ENCODE results near the gene PCBP3. TPM values are rescaled to one million over a fixed set of nuclear protein-coding genes. Genes with fewer than 3 reads are reported as not detected.
A peak's percentile ranks its signal among the peaks of the same experiment; 100 is the strongest.

The PCBP3 gene
- total RNA-seq, 2 experiments from 2014 or later, result 1.3 to 1.4 TPM

- peaks cover 72% of the 10 kb centered on the region for H3K4me1 Mint-ChIP-seq (ENCODE audit: low read depth)
- ATAC-seq (no peak), DNase-seq (no peak)
- H3K4me3 Mint-ChIP-seq, result no peak overlapping the region
- peaks cover 5% of the 10 kb centered on the region for H3K9me3 Mint-ChIP-seq (ENCODE audit: insufficient read depth)
- H3K27ac Mint-ChIP-seq, result peak overlapping the region; percentile 57
- peaks cover 5% of the 10 kb centered on the region for H3K36me3 Mint-ChIP-seq (ENCODE audit: low read depth)
- CTCF ChIA-PET, result interaction anchor here (1.4 kb wide), 1 partner anchor 594 kb away, joined by 4 read pairs; no protein-coding TSS in a partner anchor
- POLR2A ChIA-PET, result no interaction called here
- peaks cover 27% of the 10 kb centered on the region for H3K27me3 Mint-ChIP-seq (ENCODE audit: low read depth)
Observed at GRCh38 chr21:45887120-45887611, 243.6 kb downstream of the PCBP3 start.

GRCh38 chr21:45887788-45888187, 244.3 kb downstream of the PCBP3 start:
- Mint-ChIP-seq H3K36me3 (ENCODE audit: low read depth) (peaks cover 5% of the 10 kb centered on the region), H3K27ac (peak overlapping the region; percentile 24), H3K9me3 (ENCODE audit: insufficient read depth) (peaks cover 5% of the 10 kb centered on the region), H3K4me3 (no peak overlapping the region), H3K27me3 (ENCODE audit: low read depth) (peaks cover 25% of the 10 kb centered on the region), H3K4me1 (ENCODE audit: low read depth) (peaks cover 75% of the 10 kb centered on the region)
- ChIA-PET CTCF (interaction anchor here (1.4 kb wide), 1 partner anchor 595 kb away, joined by 4 read pairs; no protein-coding TSS in a partner anchor), POLR2A (no interaction called here)
- DNase-seq (no peak), ATAC-seq (no peak)

- H3K27ac Mint-ChIP-seq, result no peak overlapping the region
- DNase-seq, result no peak
- ATAC-seq, result no peak
- H3K36me3 Mint-ChIP-seq (ENCODE audit: low read depth), result peaks cover 5% of the 10 kb centered on the region
- POLR2A ChIA-PET, result no interaction called here
- CTCF ChIA-PET, result interaction anchor here (1.4 to 2.7 kb wide), 2 partner anchors 9 to 595 kb away, joined by 4 to 12 read pairs; no protein-coding TSS in a partner anchor
- peaks cover 74% of the 10 kb centered on the region for H3K4me1 Mint-ChIP-seq (ENCODE audit: low read depth)
- H3K4me3 Mint-ChIP-seq, result no peak overlapping the region
- peaks cover 21% of the 10 kb centered on the region for H3K27me3 Mint-ChIP-seq (ENCODE audit: low read depth)
- H3K9me3 Mint-ChIP-seq (ENCODE audit: insufficient read depth), result peaks cover 5% of the 10 kb centered on the region
Observed at GRCh38 chr21:45888386-45889009, 245.0 kb downstream of the PCBP3 start.

GRCh38 chr21:45889256-45889655, 245.7 kb downstream of the PCBP3 start:
- CTCF ChIA-PET, result interaction anchor here (0.8 to 2.7 kb wide), 2 partner anchors 10 to 84 kb away, joined by 3 to 12 read pairs; no protein-coding TSS in a partner anchor
- Mint-ChIP-seq H3K4me1 (ENCODE audit: low read depth) (peaks cover 74% of the 10 kb centered on the region), H3K27ac (no peak overlapping the region), H3K36me3 (ENCODE audit: low read depth) (peaks cover 5% of the 10 kb centered on the region), H3K27me3 (ENCODE audit: low read depth) (peaks cover 21% of the 10 kb centered on the region), H3K9me3 (ENCODE audit: insufficient read depth) (peaks cover 5% of the 10 kb centered on the region), H3K4me3 (no peak overlapping the region)
- no peak for ATAC-seq
- POLR2A ChIA-PET, result no interaction called here
- no peak for DNase-seq

GRCh38 chr21:45889961-45890360, 246.4 kb downstream of the PCBP3 start:
- no peak overlapping the region for H3K4me3 Mint-ChIP-seq
- DNase-seq, result no peak
- peaks cover 21% of the 10 kb centered on the region for H3K27me3 Mint-ChIP-seq (ENCODE audit: low read depth)
- ChIA-PET POLR2A (no interaction called here), CTCF (interaction anchor here (2.7 kb wide), 1 partner anchor 11 kb away, joined by 12 read pairs; no protein-coding TSS in a partner anchor)
- no peak overlapping the region for H3K27ac Mint-ChIP-seq
- H3K36me3 Mint-ChIP-seq (ENCODE audit: low read depth), result peaks cover 5% of the 10 kb centered on the region
- ATAC-seq, result no peak
- peaks cover 69% of the 10 kb centered on the region for H3K4me1 Mint-ChIP-seq (ENCODE audit: low read depth)
- H3K9me3 Mint-ChIP-seq (ENCODE audit: insufficient read depth), result peaks cover 5% of the 10 kb centered on the region

- H3K9me3 Mint-ChIP-seq (ENCODE audit: insufficient read depth), result no peaks in the 10 kb centered on the region
- no peak overlapping the region for H3K4me3 Mint-ChIP-seq
- peak overlapping the region; percentile 78 for H3K27ac Mint-ChIP-seq
- DNase-seq (no peak), ATAC-seq (peak; percentile 17)
- no peaks in the 10 kb centered on the region for H3K36me3 Mint-ChIP-seq (ENCODE audit: low read depth)
- POLR2A ChIA-PET, result no interaction called here
- peaks cover 21% of the 10 kb centered on the region for H3K27me3 Mint-ChIP-seq (ENCODE audit: low read depth)
- H3K4me1 Mint-ChIP-seq (ENCODE audit: low read depth), result peaks cover 53% of the 10 kb centered on the region
- CTCF ChIA-PET, result no interaction called here
Observed at GRCh38 chr21:45891388-45892155, 248.0 kb downstream of the PCBP3 start.

- peaks cover 21% of the 10 kb centered on the region for H3K27me3 Mint-ChIP-seq (ENCODE audit: low read depth)
- H3K4me3 Mint-ChIP-seq, result no peak overlapping the region
- peak overlapping the region; percentile 78 for H3K27ac Mint-ChIP-seq
- ChIA-PET POLR2A (no interaction called here), CTCF (no interaction called here)
- no peaks in the 10 kb centered on the region for H3K36me3 Mint-ChIP-seq (ENCODE audit: low read depth)
- no peaks in the 10 kb centered on the region for H3K9me3 Mint-ChIP-seq (ENCODE audit: insufficient read depth)
- ATAC-seq, result peak; percentile 66
- peak; percentile 46 for DNase-seq
- peaks cover 45% of the 10 kb centered on the region for H3K4me1 Mint-ChIP-seq (ENCODE audit: low read depth)
Observed at GRCh38 chr21:45892156-45892915, 248.8 kb downstream of the PCBP3 start.

GRCh38 chr21:45892916-45893739, 249.6 kb downstream of the PCBP3 start:
- POLR2A ChIA-PET, result no interaction called here

GRCh38 chr21:45893740-45894449, 250.4 kb downstream of the PCBP3 start:
- ATAC-seq (no peak), DNase-seq (no peak)
- Mint-ChIP-seq H3K27ac (no peak overlapping the region), H3K36me3 (ENCODE audit: low read depth) (no peaks in the 10 kb centered on the region), H3K9me3 (ENCODE audit: insufficient read depth) (no peaks in the 10 kb centered on the region), H3K4me1 (ENCODE audit: low read depth) (peaks cover 33% of the 10 kb centered on the region), H3K27me3 (ENCODE audit: low read depth) (peaks cover 19% of the 10 kb centered on the region), H3K4me3 (no peak overlapping the region)
- POLR2A ChIA-PET, result no interaction called here
- CTCF ChIA-PET, result no interaction called here

More at GRCh38 chr21:45892916-45893739, 249.6 kb downstream of the PCBP3 start:
- DNase-seq (no peak), ATAC-seq (no peak)
- CTCF ChIA-PET, result no interaction called here
- peaks cover 40% of the 10 kb centered on the region for H3K4me1 Mint-ChIP-seq (ENCODE audit: low read depth)
- H3K27ac Mint-ChIP-seq, result no peak overlapping the region
- no peaks in the 10 kb centered on the region for H3K36me3 Mint-ChIP-seq (ENCODE audit: low read depth)
- H3K9me3 Mint-ChIP-seq (ENCODE audit: insufficient read depth), result no peaks in the 10 kb centered on the region
- peaks cover 21% of the 10 kb centered on the region for H3K27me3 Mint-ChIP-seq (ENCODE audit: low read depth)
- no peak overlapping the region for H3K4me3 Mint-ChIP-seq

GRCh38 chr21:45894450-45894825, 250.9 kb downstream of the PCBP3 start:
- Mint-ChIP-seq H3K4me1 (ENCODE audit: low read depth) (peaks cover 28% of the 10 kb centered on the region), H3K9me3 (ENCODE audit: insufficient read depth) (no peaks in the 10 kb centered on the region), H3K36me3 (ENCODE audit: low read depth) (no peaks in the 10 kb centered on the region), H3K27ac (no peak overlapping the region), H3K4me3 (no peak overlapping the region), H3K27me3 (ENCODE audit: low read depth) (peaks cover 17% of the 10 kb centered on the region)
- DNase-seq (no peak), ATAC-seq (no peak)
- POLR2A ChIA-PET, result no interaction called here
- CTCF ChIA-PET, result no interaction called here

All from activated CD8-positive, alpha-beta T cell treated with anti-CD3 and anti-CD28 coated beads, Interleukin-2, amount 10 ng/mL, durations not matched to agents 7 days and 5 days (primary cell).